Caki2 (cell line): ENCODE data around the gene ITGB6. TPM values are rescaled to one million over a fixed set of nuclear protein-coding genes. Genes with fewer than 3 reads are reported as not detected.

ENCODE experiments used
- DNase-seq: peaks from one replicate; pipeline ENCODE4 v3.0.0-alpha.2; 2015; ENCODE audit warnings: low read depth
- in situ Hi-C: cut with HindIII; loops from 2 replicates; pipeline ENCODE4 v1.10.0; 2016; ENCODE audit warnings: low sequenced_read_pairs, low pct_unique_long_range_greater_than_20kb, mixed read lengths
- total RNA-seq: library from RNA; depleted of rRNA; stranded (reverse); fragments of >200 nt; shearing (Covaris generic); gene quantifications from 2 replicates; pipeline ENCODE4 v1.2.3, GENCODE V29; 2014; ENCODE audit warnings: low replicate concordance

ITGB6 gene
- total RNA-seq, 1 experiment from 2014 or later = 41.1 TPM

GRCh38 chr2:160224060-160224459 lies 24.0 kb upstream of the ITGB6 start:
- peak; percentile 89 for DNase-seq

DNA sequence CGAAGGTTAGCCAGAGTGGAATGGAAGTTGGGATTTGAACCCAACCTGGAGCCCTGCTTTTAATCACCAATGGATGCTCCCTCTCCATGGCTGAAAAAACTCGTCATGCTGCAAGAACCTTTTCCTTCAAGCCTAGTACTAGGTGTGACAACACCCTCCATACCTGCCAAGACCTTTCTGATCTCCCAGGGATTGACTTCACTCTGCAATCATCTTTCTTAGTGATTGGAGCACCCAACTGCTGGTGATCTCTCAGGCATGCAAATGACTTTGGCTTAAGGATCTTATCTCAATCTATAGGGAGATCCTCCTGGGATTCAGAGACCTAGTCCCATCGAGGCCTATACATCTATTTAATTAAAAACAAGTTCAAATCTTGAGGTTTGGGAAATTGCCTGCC lies 23.5 kb upstream of the ITGB6 start:
- no peak for DNase-seq
- in situ Hi-C loops = no loop called here

More at GRCh38 chr2:160224060-160224459, 24.0 kb upstream of the ITGB6 start:
- in situ Hi-C loops = no loop called here

DNA sequence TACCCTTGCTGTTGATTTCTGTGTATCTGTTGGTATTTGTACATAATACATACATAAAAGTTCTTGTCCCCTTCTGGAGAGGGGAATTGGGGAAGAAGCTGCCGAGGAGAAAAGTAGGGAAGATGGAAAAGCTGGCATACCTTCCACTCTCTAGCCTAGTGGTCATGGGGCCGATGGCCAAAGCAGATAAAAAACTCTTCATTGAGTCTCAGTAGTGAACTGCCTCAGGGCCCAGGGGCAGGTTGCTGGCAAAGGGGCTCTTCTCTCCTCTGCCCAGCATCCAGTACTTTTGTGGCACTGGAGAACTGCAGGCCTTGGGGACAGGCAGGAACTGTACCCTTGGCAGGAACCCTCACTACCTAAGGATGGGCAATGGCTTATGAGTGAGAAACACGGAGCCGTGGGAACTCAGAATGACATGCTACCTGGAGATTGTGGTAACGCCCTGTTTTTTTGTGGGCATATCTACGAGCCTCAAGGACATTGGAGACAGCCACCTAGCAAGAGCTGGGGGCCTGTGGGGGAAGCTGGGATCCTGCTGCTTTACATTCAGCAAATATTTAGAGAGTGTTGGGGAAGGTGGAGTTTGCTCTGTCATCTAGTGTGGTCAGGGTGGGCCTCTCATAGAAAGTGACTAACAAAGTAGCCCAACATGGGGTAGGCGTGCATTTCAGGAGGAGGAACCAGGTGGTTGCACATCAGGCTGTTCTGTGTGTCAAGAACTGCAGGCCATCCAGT lies 22.6 kb upstream of the ITGB6 start:
- in situ Hi-C loops = no loop called here
- DNase-seq = no peak

GRCh38 chr2:160221391-160222276 lies 21.6 kb upstream of the ITGB6 start:
- in situ Hi-C loops = no loop called here
- DNase-seq = peak; percentile 91

GRCh38 chr2:160220545-160221009 lies 20.5 kb upstream of the ITGB6 start:
- DNase-seq = no peak
- in situ Hi-C loops = no loop called here

DNA sequence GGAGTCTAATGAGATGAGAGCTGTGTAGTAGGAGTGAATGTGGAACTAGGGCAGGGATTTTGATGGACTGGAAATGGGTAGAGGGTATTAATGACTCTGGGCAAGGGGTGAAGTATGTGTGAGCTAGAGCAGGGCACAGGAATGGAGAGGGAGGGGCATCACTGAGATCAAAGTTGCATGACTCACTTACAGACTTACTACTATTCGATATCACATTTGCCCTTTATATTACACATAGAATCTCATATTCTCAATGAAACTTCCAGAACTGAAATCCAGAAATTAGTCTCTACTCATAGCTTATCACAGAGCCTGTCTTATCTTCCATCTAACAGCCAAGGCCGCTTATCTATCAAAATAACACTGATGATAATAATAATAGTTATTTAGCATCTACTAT lies 20.0 kb upstream of the ITGB6 start:
- no peak for DNase-seq
- in situ Hi-C loops = no loop called here

- in situ Hi-C loops = no loop called here
- peak; percentile 85 for DNase-seq
These were observed 14.7 kb upstream of the ITGB6 start for GRCh38 chr2:160214461-160215445.

DNA sequence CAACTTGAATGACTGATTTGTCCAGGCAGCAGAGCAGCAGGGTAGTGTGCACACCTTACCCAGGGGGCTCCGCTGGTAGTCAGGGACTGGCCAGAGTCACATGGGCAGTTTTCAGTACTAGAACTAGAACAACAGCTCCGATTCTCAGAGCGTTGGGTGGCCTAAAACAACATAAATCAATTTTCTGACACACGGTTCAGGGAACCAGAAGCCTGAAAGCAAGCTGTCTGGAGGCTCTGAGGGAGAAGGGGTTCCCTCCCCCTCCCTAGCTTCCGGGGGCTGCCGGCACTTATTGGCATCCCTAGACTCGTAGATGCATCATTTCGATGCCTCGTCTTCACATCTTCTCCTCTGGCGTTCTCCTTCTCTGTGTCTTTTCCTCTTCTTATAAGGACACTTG lies 13.4 kb upstream of the ITGB6 start:
- in situ Hi-C loops = no loop called here
- DNase-seq = no peak

GRCh38 chr2:160210599-160211138 lies 10.6 kb upstream of the ITGB6 start:
- in situ Hi-C loops = no loop called here

GRCh38 chr2:160209516-160209856 lies 9.4 kb upstream of the ITGB6 start:
- in situ Hi-C loops = no loop called here
- DNase-seq = peak; percentile 71

More at GRCh38 chr2:160210599-160211138, 10.6 kb upstream of the ITGB6 start:
- DNase-seq = peak; percentile 74

GRCh38 chr2:160208655-160209515 lies 8.8 kb upstream of the ITGB6 start:
- in situ Hi-C loops = no loop called here
- DNase-seq = no peak

DNA sequence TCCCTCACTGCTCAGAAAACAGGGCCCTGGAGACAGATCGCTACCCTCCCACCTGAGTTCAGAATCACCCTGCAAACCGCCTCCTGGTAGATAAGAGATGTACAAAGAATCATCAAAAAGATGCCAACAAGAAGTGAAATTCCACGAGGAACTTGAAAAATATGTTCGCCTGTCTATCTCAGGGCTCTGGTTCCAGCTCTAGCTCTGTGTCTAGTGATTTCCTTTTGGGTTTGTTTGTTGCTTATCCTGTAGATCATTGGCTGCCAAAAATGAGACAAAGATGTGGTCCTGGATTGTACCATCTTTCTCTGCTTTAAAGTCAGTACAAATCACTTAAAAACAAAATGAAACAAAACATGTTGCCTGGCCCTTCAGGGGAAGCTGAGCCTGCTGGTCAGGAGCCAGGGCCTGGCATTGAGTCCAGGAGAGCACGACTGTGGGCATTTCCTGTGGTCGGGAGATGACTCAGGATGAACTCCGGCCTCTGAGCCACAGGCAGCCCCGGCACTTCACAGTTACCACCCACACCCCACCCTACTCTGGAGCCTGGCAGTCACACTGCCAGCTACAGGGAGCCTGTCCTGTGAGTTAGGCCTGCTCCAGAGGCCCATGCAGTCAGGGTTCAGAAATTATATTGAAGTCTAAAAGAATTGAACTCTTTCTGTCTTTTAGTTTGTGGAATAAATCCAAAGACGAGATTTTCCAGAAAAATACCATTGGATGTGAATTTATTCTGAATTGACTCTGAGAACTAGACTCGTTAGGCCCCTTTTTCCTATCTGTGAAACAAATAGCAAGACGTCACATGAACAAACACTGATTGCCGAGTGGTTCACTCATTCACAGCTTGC lies 8.0 kb upstream of the ITGB6 start:
- peak; percentile 93 for DNase-seq

DNA sequence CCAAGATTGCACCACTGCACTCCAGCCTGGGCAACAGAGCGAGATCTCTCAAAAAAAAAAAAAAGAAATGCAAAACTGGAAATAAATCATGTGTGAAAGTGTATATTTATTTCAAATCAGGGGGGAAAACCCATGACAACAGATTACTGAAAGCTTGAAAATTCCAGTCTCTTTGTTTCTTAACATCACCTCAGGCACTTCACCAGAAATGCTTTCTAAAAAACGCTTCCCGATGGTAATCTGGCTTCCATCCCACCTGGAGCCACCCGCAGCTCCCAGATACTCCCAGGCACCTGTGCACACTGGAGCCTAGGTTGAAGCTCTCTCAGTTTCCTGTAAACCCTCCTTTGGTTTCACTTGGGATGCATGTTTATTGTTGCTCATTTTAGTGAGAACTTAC lies 7.2 kb upstream of the ITGB6 start:
- peak; percentile 75 for DNase-seq
- in situ Hi-C loops = no loop called here

More for the DNA sequence above, 8.0 kb upstream of the ITGB6 start:
- in situ Hi-C loops = no loop called here

- in situ Hi-C loops = no loop called here
- DNase-seq = no peak
These were observed 6.4 kb upstream of the ITGB6 start for GRCh38 chr2:160206436-160206835.

GRCh38 chr2:160205505-160205904 lies 5.4 kb upstream of the ITGB6 start:
- peak; percentile 99 for DNase-seq
- in situ Hi-C loops = no loop called here

DNA sequence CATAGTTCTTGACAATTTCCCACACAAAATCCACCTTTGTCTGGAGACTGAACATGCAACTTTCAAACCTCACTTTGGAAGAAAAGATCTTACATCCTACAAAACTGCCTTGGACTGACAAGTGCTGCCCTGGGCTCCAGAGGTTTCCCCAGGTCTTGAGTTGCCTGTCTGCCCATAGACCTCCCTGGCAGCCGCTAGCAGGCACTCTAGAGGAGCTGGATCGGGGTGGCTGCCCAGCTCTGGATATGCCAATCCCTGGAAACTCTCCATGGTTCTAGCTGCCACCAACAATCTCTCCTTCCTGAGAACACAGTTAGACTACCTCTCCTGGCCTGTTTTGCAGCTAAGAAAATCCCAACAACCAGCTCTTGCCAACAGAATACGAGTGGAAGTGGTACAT lies 3.4 kb upstream of the ITGB6 start:
- DNase-seq = no peak
- in situ Hi-C loops = no loop called here
